ENCODE results near the gene UNC79.

The UNC79 gene

DNA sequence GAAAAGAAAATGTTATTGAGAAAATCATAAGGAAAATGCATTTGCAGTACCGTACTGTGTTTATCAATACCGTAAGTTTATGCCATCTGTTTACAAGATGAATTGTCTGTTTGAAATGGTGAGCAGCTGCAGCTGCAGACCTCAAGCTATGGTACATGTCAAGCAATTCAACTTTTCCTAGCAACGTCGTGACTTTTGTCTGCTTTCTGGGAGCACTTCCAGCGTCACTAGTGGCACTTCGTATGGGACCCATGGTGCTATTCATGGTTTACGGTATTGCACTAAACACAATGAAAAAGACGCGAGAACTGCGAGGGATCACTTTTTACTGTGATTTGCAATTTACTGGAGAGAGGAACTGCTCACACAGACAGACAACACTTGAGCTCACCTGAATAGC is 160.8 kb downstream of the UNC79 start:
- H3K4me2 ChIP-seq (ENCODE audit: low read depth, low read length, poor library complexity, severe bottlenecking), result no peak overlapping the region
- no peaks in the 10 kb centered on the region for H3K27me3 ChIP-seq (ENCODE audit: low read length)
- H3K9me2 ChIP-seq (replicated peaks; ENCODE audit: insufficient read depth, low read length), result no peaks in the 10 kb centered on the region
- no peak overlapping the region for H3K27ac ChIP-seq (ENCODE audit: low read depth, low read length)
- H4K20me1 ChIP-seq (ENCODE audit: low read depth, low read length), result no peaks in the 10 kb centered on the region
- TF ChIP-seq, protein P1, sequence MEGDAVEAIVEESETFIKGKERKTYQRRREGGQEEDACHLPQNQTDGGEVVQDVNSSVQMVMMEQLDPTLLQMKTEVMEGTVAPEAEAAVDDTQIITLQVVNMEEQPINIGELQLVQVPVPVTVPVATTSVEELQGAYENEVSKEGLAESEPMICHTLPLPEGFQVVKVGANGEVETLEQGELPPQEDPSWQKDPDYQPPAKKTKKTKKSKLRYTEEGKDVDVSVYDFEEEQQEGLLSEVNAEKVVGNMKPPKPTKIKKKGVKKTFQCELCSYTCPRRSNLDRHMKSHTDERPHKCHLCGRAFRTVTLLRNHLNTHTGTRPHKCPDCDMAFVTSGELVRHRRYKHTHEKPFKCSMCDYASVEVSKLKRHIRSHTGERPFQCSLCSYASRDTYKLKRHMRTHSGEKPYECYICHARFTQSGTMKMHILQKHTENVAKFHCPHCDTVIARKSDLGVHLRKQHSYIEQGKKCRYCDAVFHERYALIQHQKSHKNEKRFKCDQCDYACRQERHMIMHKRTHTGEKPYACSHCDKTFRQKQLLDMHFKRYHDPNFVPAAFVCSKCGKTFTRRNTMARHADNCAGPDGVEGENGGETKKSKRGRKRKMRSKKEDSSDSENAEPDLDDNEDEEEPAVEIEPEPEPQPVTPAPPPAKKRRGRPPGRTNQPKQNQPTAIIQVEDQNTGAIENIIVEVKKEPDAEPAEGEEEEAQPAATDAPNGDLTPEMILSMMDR (IDR thresholded peaks at IDR 0.05; ENCODE audit: insufficient read depth, low read length, poor library complexity, severe bottlenecking), result no peak
- no peak for TF ChIP-seq EZH2phosphoT487 (conservative IDR thresholded peaks at IDR 0.05; ENCODE audit: low read length)
- no peak overlapping the region for H2AFZ ChIP-seq (ENCODE audit: low read depth, low read length, severe bottlenecking)
- H3K4me3 ChIP-seq (ENCODE audit: insufficient read depth, low read length, poor library complexity, severe bottlenecking), result no peak overlapping the region
- no peaks in the 10 kb centered on the region for H3K79me2 ChIP-seq (ENCODE audit: insufficient read depth, low read length)
- H3K36me3 ChIP-seq (ENCODE audit: low read length), result no peaks in the 10 kb centered on the region
- H3F3A ChIP-seq (ENCODE audit: insufficient read depth), result no peaks in the 10 kb centered on the region
- no peak overlapping the region for H3K9ac ChIP-seq (ENCODE audit: low read length)
- no peaks in the 10 kb centered on the region for H3K9me3 ChIP-seq (ENCODE audit: insufficient read depth, low read length)

DNA sequence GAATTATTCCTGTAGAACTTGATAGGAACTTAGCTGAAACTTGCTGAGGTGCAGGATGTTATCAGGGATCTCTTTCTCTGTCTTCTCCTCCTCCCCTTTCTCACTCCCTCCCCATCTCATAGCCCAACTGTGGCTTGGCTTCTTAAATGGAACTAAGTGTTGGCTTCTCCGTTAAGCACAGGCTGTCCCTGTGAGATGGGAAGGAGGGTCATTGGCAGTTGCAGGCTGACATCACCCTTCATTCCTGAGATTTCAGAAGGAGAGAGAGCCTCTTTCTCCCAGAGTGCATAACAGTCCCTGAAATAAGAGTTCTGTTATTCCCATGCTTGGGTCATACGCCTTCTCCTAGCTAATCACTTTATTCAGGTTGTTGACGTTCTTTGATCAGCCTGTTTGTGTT is 162.0 kb downstream of the UNC79 start:
- Histone ChIP-seq H3K79me2 (ENCODE audit: insufficient read depth, low read length) (no peaks in the 10 kb centered on the region), H2AFZ (ENCODE audit: low read depth, low read length, severe bottlenecking) (no peak overlapping the region), H3K4me2 (ENCODE audit: low read depth, low read length, poor library complexity, severe bottlenecking) (no peak overlapping the region), H4K20me1 (ENCODE audit: low read depth, low read length) (no peaks in the 10 kb centered on the region), H3K27ac (ENCODE audit: low read depth, low read length) (no peak overlapping the region), H3F3A (ENCODE audit: insufficient read depth) (no peaks in the 10 kb centered on the region), H3K9me3 (ENCODE audit: insufficient read depth, low read length) (no peaks in the 10 kb centered on the region), H3K36me3 (ENCODE audit: low read length) (no peaks in the 10 kb centered on the region), H3K9ac (ENCODE audit: low read length) (no peak overlapping the region), H3K27me3 (ENCODE audit: low read length) (no peaks in the 10 kb centered on the region), H3K9me2 (replicated peaks; ENCODE audit: insufficient read depth, low read length) (no peaks in the 10 kb centered on the region), H3K4me3 (ENCODE audit: insufficient read depth, low read length, poor library complexity, severe bottlenecking) (no peak overlapping the region)
- no peak for TF ChIP-seq EZH2phosphoT487 (conservative IDR thresholded peaks at IDR 0.05; ENCODE audit: low read length)
- TF ChIP-seq, protein P1 (IDR thresholded peaks at IDR 0.05; ENCODE audit: insufficient read depth, low read length, poor library complexity, severe bottlenecking), result no peak

DNA sequence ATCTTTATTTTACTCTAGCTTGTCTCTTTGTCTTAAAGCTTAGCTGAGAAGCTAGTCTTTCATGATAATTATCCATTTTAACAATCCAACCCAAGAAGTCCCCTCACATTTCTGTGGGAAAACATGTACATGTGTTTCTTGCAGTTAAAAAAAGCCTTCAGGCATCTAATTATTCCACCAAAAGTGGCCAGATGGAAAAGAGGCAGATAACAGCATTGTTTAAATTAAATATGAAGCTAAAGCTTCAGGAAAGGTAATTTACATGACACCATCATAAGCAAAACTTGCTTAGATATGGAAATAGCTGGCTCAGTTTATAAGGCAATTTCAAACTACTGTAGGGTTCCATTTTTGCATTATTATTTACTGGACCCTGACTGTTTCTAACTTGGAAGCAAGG is 175.4 kb downstream of the UNC79 start:
- Histone ChIP-seq H3K36me3 (ENCODE audit: low read length) (no peaks in the 10 kb centered on the region), H4K20me1 (ENCODE audit: low read depth, low read length) (no peaks in the 10 kb centered on the region), H3K4me2 (ENCODE audit: low read depth, low read length, poor library complexity, severe bottlenecking) (no peak overlapping the region), H3F3A (ENCODE audit: insufficient read depth) (no peaks in the 10 kb centered on the region), H3K9ac (ENCODE audit: low read length) (no peak overlapping the region), H3K79me2 (ENCODE audit: insufficient read depth, low read length) (no peaks in the 10 kb centered on the region), H2AFZ (ENCODE audit: low read depth, low read length, severe bottlenecking) (no peak overlapping the region), H3K27me3 (ENCODE audit: low read length) (no peaks in the 10 kb centered on the region; the same call in 1 of the 2 replicates), H3K4me3 (ENCODE audit: insufficient read depth, low read length, poor library complexity, severe bottlenecking) (no peak overlapping the region), H3K9me3 (ENCODE audit: insufficient read depth, low read length) (no peaks in the 10 kb centered on the region), H3K9me2 (replicated peaks; ENCODE audit: insufficient read depth, low read length) (no peaks in the 10 kb centered on the region), H3K27ac (ENCODE audit: low read depth, low read length) (no peak overlapping the region)
- TF ChIP-seq, protein P1 (IDR thresholded peaks at IDR 0.05; ENCODE audit: insufficient read depth, low read length, poor library complexity, severe bottlenecking), result no peak
